GM21825 (cell line): ENCODE data around the gene TNFRSF6B.

Experiments
- ATAC-seq: cut with Tn5 transposase; IDR thresholded peaks from one replicate; pipeline ENCODE4 v1.9.1; 2021; ENCODE audit warnings: mild to moderate bottlenecking, moderate library complexity; ENCODE audit not compliant: unreplicated experiment

The TNFRSF6B gene

DNA sequence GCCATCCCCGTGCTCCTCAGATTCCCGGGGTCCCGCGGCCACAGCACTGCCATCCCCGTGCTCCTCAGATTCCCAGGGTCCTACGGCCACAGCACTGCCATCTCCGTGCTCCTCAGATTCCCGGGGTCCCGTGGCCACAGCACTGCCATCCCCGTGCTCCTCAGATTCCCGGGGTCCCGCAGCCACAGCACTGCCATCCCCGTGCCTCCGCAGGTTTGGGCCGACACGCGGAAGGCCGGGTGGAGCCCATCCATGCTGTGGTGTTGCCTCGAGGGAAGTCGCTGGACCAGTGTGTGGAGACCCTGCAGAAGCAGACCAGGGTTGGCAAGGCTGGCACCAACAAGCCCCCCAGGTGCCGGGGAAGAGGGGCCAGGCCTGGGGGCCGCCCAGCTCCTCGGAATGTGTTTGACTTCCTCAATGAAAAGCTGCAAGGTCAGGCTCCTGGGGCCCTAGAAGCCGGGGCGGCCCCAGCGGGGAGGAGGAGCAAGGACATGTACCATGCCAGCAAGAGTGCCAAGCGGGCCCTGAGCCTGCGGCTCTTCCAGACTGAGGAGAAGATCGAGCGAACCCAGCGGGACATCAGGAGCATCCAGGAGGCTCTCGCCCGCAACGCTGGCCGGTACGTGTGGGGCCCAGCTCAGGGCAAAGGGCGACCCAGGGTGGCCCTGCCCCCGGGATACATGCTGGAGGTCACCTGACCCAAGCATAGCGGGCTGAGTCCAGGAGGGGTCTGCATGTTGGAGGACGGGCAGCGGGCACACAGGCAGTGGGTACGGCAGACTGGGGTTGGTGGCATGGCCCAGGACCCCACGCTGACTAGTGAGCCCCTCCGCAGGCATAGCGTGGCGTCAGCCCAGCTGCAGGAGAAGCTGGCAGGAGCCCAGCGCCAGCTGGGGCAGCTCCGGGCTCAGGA lies 38.8 kb downstream of the TNFRSF6B start:
- no peak for ATAC-seq

DNA sequence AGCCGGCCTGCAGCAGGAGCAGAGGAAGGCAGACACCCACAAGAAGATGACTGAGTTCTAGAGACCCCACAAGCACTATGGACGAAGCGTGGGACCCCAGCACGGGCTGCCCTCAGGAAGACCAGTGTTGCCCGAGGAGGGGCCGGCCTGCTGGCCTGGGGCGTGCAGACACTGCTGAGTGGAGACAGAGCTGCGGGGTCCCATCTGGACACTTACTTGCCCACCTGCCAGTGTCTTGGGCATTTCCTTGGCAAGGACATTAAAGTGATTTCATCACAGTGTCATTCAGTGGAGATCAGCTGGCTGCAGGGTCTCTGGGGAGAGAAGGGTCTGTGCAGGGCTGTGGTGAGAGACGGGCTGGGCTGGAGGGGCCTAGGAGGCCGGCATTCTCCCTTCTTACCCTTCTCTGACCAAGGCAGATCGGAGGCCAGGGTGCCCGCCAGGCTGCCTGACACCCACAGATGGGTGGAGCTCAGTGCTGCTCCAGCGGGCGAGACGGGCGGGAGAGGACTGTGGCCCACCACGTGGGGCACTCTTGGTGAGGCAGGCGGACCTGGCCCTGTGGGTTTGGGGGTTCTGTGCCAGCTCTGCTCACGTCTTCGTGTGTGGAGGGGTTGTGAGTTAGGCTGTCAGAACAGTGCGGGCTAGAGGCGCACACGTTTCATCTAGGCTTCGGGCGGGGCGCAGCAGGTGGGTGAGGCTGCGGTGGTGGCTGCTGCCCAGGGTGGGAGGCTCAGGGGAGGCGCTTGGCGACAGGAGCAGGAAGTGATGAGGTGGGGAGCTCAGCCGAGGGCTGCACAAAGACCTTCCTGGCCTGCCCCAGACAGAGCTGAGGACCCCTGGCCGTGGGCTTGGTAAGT lies 39.6 kb downstream of the TNFRSF6B start, which contains the start of gene LIME1:
TSS of gene LIME1 (plus strand) at position 806 of the 860 bp plus-strand sequence. CDS start 886 bp downstream, outside the sequence.
- no peak for ATAC-seq

DNA sequence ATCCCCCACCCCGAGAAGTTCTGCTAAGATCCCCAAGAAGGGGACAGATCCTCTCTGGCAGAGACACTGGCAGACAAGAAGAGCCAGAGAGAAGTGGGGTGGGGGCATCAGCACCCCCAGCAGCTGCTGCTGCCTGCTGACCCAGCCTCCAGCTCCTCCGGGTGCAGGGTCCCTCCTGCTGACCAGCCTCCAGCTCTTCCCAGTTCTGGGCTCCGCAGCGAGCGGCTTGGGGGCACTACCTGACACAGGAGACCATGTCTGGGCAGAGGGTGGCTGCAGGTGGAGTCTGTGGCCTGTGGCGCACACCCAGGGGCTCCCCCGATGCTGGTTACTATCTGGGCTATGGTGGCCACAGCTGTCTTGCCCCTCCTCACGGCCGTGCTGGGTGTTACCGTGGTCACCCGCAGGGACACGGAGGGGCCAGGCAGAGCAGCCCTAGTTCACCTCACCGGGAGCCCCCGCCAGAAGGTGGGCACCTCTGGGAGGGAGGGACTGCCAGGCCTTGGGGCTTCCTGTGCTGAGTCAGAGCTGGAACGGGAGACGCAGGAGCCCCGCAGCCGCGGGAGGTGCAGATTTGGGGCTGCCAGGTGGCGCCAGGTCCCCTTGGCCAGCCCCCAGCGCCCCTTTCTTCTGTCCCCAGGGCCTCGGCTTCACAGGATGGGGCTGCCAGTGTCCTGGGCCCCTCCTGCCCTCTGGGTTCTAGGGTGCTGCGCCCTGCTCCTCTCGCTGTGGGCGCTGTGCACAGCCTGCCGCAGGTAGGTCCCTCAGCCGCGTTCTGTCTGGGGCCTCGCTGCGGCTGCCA lies 40.6 kb downstream of the TNFRSF6B start:
- no peak for ATAC-seq

DNA sequence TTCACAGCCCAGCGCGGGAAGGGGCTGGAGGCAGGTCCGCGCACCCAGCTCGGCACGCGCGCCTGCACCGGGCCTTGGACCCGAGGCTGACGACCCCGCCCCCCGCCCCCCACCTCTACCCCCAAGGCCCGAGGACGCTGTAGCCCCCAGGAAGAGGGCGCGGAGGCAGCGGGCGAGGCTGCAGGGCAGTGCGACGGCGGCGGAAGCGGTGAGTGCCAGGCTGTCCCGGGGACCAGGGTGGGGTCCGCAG lies 41.2 kb downstream of the TNFRSF6B start:
- ATAC-seq, result no peak

DNA sequence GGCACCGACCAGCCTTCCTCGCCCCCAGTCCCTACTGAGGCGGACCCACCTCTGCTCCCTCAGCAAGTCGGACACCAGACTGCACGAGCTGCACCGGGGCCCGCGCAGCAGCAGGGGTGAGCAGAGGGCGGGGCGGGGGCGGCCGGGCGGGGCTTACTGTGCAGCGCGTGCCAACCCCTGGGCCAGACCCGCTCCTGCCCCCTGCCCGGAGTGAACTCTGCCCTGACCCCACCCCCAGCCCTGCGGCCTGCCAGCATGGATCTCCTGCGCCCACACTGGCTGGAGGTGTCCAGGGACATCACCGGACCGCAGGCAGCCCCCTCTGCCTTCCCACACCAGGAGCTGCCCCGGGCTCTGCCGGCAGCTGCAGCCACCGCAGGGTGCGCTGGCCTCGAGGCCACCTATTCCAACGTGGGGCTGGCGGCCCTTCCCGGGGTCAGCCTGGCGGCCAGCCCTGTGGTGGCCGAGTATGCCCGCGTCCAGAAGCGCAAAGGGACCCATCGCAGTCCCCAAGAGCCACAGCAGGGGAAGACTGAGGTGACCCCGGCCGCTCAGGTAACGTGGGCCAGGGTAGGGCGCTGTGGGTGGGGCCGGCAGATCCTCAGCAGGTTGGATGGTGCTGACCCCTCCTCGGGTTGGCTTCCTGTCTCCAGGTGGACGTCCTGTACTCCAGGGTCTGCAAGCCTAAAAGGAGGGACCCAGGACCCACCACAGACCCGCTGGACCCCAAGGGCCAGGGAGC lies 41.7 kb downstream of the TNFRSF6B start:
- ATAC-seq, result no peak

DNA sequence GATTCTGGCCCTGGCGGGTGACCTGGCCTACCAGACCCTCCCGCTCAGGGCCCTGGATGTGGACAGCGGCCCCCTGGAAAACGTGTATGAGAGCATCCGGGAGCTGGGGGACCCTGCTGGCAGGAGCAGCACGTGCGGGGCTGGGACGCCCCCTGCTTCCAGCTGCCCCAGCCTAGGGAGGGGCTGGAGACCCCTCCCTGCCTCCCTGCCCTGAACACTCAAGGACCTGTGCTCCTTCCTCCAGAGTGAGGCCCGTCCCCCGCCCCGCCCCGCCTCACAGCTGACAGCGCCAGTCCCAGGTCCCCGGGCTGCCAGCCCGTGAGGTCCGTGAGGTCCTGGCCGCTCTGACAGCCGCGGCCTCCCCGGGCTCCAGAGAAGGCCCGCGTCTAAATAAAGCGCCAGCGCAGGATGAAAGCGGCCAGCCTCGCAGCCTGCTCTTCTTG lies 42.3 kb downstream of the TNFRSF6B start:
- ATAC-seq, result no peak

DNA sequence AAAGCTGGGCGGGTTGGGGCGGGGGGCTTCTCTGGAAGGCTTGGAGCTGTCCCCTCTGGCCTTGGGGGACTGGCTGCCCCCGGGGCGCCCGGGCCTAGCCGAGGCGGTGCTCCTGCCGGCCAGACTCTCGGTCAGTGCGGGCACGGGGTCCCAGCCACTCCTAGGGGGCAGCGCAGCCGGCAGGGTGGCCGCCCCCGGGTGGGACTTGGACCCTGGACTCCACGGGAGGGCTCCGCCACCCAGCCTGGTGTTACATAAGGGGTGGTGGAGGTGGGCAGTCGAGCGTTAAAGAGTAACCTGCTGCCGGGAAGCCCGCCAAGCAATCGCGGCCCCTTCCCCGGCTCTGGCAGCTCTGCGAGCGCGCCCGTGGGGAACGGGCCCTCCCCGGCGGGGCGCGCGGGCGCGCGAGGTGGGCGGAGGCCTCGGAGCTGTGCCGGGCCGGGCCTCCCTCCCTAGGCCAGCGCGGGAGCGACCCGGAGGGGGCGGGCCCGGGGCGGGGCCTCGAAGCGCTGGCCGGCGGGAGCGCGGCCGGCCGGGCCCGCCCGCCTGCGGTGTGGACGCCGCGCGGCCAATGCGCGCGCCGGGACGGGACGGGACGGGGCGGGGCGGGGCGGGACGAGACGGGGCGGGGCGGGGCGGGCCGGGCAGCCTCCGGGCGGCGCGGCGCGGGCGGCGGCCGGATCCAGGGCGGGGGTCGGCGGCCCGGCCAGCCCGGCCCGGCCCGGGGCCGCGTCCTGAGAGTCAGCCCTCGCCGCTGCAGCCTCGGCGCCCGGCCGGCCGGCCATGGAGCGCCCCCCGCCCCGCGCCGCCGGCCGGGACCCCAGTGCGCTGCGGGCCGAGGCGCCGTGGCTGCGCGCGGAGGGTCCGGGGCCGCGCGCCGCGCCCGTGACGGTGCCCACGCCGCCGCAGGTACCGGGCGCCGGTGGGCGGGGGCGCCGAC lies 42.9 kb downstream of the TNFRSF6B start, which contains the start of gene SLC2A4RG:
TSS of gene SLC2A4RG (plus strand) at position 647 of the 940 bp plus-strand sequence. CDS start at position 784, 137 bp downstream.
- ATAC-seq, result peak; percentile 43

DNA sequence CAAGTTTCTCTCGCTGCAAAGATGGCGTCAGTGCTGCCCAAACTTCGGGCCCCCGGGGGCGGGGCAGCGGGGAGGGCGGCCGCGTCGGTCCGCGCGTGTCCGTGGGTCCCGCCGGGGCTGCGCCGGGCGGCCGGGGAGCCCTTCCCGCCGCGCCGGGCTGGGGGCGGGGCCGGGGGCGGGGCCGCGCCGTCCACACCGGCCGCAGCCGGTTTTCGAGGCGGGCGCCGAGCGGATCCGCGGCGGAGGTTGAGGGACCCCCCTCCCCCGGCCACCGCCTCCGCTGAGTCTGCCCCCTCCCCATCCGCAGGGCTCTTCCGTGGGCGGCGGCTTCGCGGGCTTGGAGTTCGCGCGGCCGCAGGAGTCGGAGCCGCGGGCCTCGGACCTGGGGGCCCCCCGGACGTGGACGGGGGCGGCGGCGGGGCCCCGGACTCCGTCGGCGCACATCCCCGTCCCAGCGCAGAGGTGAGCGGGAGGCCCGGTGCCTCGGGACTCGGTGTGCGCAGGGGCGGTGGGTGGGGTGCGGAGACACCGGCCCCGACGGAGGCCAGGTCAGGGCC lies 43.7 kb downstream of the TNFRSF6B start:
- ATAC-seq, result no peak

DNA sequence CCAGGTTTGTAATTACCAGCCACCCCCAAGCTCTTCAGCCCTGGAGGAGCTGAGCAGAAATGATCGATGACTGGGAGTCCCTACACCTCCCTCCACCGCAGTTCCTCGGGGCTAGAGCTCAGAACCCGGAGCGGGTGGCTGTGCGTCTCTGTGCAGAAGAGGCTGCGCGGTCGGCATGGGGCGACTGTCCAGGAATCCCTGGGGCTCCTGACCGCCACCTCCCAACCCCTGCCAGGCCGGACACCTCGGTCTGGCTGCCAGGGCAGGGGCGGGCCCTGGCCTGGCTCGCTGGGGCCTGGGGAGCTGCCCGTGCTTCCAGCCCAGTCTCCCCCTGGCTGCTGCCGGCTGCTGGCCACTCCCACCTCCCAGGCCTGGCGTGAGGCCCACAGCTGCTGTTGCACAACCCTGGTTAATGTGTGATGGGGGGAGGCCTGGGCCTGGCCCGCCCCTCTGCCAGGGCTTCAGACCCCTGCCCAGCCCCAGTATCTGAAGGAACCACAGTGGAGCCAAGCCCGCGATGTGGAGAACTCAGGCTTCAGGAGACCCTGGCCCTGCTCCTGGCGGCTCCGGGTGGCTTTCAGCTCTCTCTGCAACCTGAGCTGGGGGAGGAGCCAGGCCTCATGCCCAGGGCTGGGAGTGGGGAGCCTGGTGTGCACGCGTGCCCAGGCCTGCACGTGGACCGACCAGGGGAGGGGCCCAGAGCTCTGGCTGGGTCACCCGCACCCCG lies 44.3 kb downstream of the TNFRSF6B start:
- no peak for ATAC-seq

DNA sequence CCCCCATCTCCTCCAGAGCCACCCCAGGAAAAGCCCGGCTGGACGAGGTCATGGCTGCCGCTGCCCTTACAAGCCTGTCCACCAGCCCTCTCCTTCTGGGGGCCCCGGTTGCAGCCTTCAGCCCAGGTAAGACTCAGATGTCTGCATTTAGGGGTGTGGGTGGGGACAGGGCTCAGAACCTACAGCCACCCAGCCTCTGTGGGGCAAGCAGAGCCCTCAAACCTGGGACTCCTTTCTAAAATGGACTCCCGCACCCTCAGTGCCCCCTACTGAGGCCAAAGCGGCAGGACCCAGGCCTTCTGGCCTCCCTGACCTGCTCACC lies 44.9 kb downstream of the TNFRSF6B start:
- ATAC-seq, result no peak

DNA sequence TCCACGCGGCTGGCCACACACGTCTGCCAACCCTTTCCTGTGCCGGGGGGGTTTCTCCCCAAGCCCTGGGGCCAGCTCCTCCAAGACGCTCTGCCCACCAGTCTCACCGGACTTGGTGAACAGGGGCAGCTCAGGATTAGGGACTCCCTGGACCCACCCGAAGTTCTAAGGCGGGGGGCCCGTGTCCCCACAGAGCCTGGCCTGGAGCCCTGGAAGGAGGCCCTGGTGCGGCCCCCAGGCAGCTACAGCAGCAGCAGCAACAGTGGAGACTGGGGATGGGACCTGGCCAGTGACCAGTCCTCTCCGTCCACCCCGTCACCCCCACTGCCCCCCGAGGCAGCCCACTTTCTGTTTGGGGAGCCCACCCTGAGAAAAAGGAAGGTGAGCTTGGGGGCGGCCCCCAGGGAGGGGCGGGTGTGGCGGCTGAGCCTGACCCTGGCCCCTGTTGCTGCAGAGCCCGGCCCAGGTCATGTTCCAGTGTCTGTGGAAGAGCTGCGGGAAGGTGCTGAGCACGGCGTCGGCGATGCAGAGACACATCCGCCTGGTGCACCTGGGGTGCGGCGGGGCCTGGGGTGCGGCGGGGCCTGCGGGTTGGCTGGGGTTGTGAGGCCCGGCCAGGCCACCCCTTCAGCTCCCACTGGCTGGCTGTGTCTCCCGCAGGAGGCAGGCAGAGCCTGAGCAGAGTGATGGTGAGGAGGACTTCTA lies 45.4 kb downstream of the TNFRSF6B start:
- no peak for ATAC-seq

DNA sequence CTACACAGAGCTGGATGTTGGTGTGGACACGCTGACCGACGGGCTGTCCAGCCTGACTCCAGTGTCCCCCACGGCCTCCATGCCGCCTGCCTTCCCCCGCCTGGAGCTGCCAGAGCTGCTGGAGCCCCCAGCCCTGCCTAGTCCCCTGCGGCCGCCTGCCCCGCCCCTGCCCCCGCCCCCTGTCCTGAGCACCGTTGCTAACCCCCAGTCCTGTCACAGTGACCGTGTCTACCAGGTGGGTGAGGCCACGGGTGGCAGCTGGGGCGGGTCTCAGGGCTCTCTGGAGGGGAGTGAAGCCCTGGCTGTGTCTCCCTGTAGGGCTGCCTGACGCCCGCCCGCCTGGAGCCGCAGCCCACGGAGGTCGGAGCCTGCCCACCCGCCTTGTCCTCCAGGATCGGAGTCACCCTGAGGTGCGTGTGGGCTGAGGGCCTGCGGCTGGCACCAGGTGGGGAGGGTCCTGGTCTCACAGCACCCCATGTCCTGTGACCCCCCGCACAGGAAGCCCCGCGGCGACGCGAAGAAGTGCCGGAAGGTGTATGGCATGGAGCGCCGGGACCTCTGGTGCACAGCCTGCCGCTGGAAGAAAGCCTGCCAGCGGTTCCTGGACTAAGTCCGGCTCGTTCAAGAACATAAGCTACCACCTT lies 46.1 kb downstream of the TNFRSF6B start:
- ATAC-seq, result no peak

DNA sequence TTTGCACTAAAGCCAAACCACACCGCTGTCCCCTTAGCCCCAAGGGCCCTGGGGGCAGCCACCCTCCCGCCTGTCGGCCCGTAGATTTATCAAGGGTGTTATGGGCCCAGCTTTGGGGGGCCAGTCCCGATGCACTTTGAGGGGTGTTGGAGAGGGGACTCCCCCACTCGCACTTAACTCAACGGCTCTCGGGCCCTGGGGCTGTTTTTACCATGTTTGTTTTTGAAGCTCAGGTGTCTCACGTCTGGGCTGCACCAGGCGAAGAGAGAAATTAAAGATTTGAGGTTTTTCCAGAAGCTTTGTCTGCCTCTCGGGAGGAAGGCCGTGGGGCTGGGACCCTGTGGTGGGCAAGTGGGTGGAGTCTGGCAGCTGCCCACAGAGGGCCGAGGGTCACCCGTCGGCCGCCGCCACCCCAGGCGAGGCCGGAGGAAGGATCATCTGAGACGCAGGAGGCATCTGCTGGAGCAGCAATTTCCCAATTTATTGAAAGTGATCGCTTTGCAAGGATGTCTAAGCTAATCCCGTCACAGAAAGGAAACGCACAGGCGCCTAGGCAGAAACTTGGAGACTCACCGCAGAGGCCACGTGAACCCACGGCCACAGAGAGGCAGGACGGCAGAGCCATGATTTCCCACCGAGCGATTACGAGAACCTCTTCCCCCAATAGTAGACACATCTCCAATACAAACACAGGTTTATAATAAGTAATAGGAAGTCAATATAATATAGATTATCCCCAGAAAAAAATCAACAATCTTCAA lies 46.9 kb downstream of the TNFRSF6B start:
- no peak for ATAC-seq

DNA sequence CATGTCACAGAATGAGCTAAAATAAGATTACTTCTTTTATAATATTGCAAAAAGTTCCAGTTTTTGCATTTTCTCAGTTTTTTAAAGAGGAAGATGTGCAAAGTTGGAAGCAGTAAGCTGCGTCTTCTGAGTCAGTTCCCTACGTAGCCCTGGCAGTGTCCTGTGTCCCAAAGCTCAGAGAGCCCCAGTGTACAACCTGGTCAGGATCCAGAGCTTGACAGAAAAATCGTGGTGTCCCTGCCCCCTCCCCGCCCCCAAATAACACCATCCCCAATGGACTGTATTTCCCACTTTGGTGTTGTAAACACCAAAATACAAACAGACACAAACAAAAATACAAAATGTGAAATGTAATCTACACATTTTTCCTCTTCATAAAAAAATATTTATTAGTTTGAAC lies 47.7 kb downstream of the TNFRSF6B start:
- no peak for ATAC-seq

DNA sequence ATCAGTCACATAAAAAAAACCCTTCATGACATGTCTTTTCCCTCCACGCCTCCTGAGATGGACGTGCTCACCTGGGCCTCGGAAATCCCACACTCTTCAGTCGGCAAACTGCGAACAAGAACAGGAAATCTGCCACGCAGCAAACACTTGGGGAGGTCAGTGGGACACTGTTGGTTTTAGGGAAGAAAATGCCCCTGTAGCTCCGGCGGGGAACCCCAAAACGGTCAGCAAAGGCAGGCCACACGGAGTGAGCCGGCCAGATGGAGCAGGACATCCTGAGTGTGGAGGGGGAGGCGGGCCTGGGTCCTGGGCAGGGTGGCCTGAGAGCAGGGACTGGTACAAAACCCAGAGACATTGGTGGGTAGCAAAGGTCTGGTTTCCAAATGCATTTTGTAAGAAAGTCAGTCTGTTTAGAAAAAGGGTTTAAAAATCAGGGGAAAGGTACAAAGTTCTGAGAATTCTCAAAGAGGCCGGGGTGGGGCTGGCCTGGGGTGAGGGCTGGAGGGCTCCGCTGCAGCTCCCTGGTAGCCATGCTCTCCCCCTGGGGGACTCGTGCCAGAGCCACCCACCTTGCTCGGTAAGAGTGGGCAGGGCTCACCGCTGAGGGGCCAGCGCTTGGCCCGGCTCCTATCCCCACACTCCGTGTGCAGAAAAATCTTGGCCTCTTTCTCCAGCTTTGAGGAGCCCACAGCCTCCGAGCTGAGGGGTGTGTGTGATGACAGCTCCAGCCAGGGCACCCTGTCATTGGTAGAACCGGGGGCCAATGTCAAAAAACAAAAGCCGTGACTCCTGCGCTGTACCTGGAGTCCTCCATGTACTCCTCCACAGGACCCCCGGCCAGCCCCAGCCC lies 48.3 kb downstream of the TNFRSF6B start:
- ATAC-seq, result no peak

DNA sequence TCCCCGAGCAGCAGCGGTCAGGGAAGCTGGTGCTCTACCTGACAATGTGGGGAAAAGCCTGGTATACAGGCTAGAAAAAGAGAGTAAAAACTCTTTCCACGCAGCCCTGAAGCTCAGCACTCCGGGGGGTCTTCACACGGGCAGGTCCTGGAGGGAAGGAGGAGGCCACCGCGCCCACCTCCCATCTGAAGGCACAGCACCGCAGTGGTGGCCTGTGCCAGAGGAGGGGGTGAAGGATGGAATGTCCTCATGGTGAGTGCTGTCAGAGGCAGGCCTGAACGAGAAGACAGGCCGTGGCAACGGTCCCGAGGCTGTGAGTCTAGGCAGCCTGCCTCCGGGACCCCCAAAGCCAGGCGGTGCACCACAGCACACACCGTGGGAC lies 49.0 kb downstream of the TNFRSF6B start:
- ATAC-seq, result no peak
